Measurements from ENCODE around the gene CLSTN2. TPM values are rescaled to one million over a fixed set of nuclear protein-coding genes. Genes with fewer than 3 reads are reported as not detected.

The CLSTN2 gene
- total RNA-seq, 4 donors from 2014 or later, result 13.4 to 21.3 (median 19.4) TPM

DNA sequence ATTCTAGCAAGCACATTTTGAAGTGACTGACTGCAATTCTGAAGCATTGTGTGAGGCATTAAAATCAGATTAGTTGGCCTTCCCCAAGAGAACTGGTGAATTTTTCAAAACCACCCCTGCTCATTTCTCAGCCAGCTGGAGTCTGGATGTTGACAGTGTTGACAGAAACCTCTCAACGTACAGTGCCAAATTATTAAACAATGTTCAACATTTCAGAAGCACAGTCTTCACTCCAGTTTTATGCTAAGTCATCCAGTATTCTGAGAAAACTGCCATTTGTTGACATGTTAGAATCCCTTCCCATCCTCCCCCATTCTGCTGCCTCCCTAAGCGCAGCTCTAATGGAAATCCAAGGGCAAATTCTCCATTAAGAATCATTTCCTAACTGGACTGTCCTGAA, 373.6 kb downstream of the CLSTN2 start:
- H3K36me3 ChIP-seq, result no peaks in the 10 kb centered on the region
- WGBS, 2 donors, result 70 to 76% methylated on average over 2 of the region's 2 CpGs
- H3K27ac ChIP-seq, result no peak overlapping the region
- DNase-seq (ENCODE audit: low spot score in 2 of 2), result no peak
- no peaks in the 10 kb centered on the region for H3K27me3 ChIP-seq
- no peaks in the 10 kb centered on the region for H3K4me1 ChIP-seq
- H3K9me3 ChIP-seq, result no peaks in the 10 kb centered on the region
- H3K4me3 ChIP-seq, result no peak overlapping the region
- TF ChIP-seq, protein P1, sequence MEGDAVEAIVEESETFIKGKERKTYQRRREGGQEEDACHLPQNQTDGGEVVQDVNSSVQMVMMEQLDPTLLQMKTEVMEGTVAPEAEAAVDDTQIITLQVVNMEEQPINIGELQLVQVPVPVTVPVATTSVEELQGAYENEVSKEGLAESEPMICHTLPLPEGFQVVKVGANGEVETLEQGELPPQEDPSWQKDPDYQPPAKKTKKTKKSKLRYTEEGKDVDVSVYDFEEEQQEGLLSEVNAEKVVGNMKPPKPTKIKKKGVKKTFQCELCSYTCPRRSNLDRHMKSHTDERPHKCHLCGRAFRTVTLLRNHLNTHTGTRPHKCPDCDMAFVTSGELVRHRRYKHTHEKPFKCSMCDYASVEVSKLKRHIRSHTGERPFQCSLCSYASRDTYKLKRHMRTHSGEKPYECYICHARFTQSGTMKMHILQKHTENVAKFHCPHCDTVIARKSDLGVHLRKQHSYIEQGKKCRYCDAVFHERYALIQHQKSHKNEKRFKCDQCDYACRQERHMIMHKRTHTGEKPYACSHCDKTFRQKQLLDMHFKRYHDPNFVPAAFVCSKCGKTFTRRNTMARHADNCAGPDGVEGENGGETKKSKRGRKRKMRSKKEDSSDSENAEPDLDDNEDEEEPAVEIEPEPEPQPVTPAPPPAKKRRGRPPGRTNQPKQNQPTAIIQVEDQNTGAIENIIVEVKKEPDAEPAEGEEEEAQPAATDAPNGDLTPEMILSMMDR (IDR thresholded peaks at IDR 0.05), result no peak
- TF ChIP-seq EP300 (IDR thresholded peaks at IDR 0.05) (no peak), POLR2A (IDR thresholded peaks at IDR 0.05) (no peak)

- Histone ChIP-seq H3K4me1 (no peaks in the 10 kb centered on the region), H3K27ac (no peak overlapping the region), H3K27me3 (no peaks in the 10 kb centered on the region), H3K4me3 (no peak overlapping the region), H3K9me3 (no peaks in the 10 kb centered on the region), H3K36me3 (no peaks in the 10 kb centered on the region)
- TF ChIP-seq POLR2A (IDR thresholded peaks at IDR 0.05), result no peak
- no peak for TF ChIP-seq EP300 (IDR thresholded peaks at IDR 0.05)
- TF ChIP-seq, protein P1 (IDR thresholded peaks at IDR 0.05), result no peak
- 96 to 100% methylated on average over 5 of the region's 5 CpGs for WGBS, 2 donors
- DNase-seq (ENCODE audit: low spot score in 2 of 2), result no peak
These were observed 376.4 kb downstream of the CLSTN2 start for GRCh38 chr3:140311428-140311827.

DNA sequence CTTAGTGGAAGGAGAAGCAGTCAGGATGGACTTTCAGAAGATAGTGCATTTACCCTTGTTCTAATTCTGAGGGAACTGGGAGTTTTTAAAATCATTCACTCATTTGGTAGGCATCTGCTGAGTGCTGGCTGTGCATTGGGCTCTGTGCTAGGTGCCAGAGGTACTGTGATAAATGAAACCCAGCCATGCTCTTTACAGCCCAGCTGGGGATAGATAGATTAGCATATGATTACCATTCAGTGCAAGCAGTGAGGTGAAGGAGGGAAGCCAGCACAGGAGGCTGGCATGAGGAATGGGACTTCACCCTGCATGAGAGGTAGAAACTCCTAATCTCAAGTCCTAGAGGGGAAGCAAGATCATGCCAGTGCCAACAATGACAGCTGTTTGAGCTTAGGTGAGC, 381.0 kb downstream of the CLSTN2 start:
- Histone ChIP-seq H3K4me1 (no peaks in the 10 kb centered on the region), H3K4me3 (no peak overlapping the region), H3K27me3 (no peaks in the 10 kb centered on the region), H3K27ac (no peak overlapping the region), H3K9me3 (no peaks in the 10 kb centered on the region), H3K36me3 (no peaks in the 10 kb centered on the region)
- no peak for TF ChIP-seq POLR2A (IDR thresholded peaks at IDR 0.05)
- TF ChIP-seq, protein P1 (IDR thresholded peaks at IDR 0.05), result no peak
- no peak for TF ChIP-seq EP300 (IDR thresholded peaks at IDR 0.05)
- DNase-seq (ENCODE audit: low spot score in 2 of 2), result no peak

DNA sequence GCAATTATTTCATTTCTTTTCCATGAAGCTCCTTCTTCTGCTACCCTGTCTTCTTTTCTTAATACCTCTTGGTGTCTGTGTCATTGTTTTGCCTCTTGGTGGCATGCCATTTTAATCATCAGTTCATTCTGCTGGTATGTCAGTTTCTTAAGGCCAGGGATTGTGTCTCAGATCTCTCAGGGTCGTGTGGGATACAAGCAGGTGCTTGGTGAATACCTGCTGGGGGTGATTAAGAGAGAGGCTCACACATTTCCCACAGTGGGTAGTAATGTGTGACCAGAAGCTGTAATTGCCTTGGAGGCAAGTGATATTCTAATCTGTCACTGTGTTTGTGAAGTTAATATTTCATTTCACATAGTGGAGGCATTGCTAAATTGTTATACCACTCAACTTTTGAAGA, 381.5 kb downstream of the CLSTN2 start:
- no peaks in the 10 kb centered on the region for H3K27me3 ChIP-seq
- TF ChIP-seq, protein P1 (IDR thresholded peaks at IDR 0.05), result no peak
- H3K9me3 ChIP-seq, result no peaks in the 10 kb centered on the region
- WGBS, 2 donors, result 67 to 71% methylated on average over 1 of the region's 1 CpG
- H3K4me3 ChIP-seq, result no peak overlapping the region
- H3K4me1 ChIP-seq, result no peaks in the 10 kb centered on the region
- no peaks in the 10 kb centered on the region for H3K36me3 ChIP-seq
- DNase-seq (ENCODE audit: low spot score in 2 of 2), result no peak
- H3K27ac ChIP-seq, result no peak overlapping the region

GRCh38 chr3:140316868-140317400, 381.9 kb downstream of the CLSTN2 start:
- 53 to 62% methylated on average over 2 of the region's 2 CpGs for WGBS, 2 donors
- DNase-seq (ENCODE audit: low spot score in 2 of 2), result no peak
- no peaks in the 10 kb centered on the region for H3K4me1 ChIP-seq

More at GRCh38 chr3:140316868-140317400, 381.9 kb downstream of the CLSTN2 start:
- H3K36me3 ChIP-seq, result no peaks in the 10 kb centered on the region
- no peaks in the 10 kb centered on the region for H3K27me3 ChIP-seq
- no peak overlapping the region for H3K27ac ChIP-seq
- no peaks in the 10 kb centered on the region for H3K9me3 ChIP-seq
- TF ChIP-seq POLR2A (IDR thresholded peaks at IDR 0.05), result no peak
- TF ChIP-seq, protein P1 (IDR thresholded peaks at IDR 0.05), result no peak
- no peak for TF ChIP-seq EP300 (IDR thresholded peaks at IDR 0.05)
- no peak overlapping the region for H3K4me3 ChIP-seq

All from tibial nerve (tissue), 4 donors.